GM19455 (cell line): ENCODE measurements around the gene LIME1.
A peak's percentile ranks its signal among the peaks of the same experiment; 100 is the strongest.

Source experiments
- ATAC-seq: cut with Tn5 transposase; IDR thresholded peaks from one replicate; pipeline ENCODE4 v1.9.1; 2021; ENCODE audit not compliant: unreplicated experiment

LIME1 gene

DNA sequence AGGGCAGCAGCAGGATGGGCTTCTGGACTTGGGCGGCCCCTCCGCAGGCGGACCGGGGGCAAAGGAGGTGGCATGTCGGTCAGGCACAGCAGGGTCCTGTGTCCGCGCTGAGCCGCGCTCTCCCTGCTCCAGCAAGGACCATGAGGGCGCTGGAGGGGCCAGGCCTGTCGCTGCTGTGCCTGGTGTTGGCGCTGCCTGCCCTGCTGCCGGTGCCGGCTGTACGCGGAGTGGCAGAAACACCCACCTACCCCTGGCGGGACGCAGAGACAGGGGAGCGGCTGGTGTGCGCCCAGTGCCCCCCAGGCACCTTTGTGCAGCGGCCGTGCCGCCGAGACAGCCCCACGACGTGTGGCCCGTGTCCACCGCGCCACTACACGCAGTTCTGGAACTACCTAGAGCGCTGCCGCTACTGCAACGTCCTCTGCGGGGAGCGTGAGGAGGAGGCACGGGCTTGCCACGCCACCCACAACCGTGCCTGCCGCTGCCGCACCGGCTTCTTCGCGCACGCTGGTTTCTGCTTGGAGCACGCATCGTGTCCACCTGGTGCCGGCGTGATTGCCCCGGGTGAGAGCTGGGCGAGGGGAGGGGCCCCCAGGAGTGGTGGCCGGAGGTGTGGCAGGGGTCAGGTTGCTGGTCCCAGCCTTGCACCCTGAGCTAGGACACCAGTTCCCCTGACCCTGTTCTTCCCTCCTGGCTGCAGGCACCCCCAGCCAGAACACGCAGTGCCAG is 39.7 kb upstream of the LIME1 start, which contains the start of gene TNFRSF6B:
TNFRSF6B (plus strand) TSS at position 25 of the 729 bp plus-strand sequence; CDS start at position 141, 116 bp downstream.
- ATAC-seq, result no peak

DNA sequence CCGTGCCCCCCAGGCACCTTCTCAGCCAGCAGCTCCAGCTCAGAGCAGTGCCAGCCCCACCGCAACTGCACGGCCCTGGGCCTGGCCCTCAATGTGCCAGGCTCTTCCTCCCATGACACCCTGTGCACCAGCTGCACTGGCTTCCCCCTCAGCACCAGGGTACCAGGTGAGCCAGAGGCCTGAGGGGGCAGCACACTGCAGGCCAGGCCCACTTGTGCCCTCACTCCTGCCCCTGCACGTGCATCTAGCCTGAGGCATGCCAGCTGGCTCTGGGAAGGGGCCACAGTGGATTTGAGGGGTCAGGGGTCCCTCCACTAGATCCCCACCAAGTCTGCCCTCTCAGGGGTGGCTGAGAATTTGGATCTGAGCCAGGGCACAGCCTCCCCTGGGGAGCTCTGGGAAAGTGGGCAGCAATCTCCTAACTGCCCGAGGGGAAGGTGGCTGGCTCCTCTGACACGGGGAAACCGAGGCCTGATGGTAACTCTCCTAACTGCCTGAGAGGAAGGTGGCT is 39.1 kb upstream of the LIME1 start:
- ATAC-seq, result no peak

DNA sequence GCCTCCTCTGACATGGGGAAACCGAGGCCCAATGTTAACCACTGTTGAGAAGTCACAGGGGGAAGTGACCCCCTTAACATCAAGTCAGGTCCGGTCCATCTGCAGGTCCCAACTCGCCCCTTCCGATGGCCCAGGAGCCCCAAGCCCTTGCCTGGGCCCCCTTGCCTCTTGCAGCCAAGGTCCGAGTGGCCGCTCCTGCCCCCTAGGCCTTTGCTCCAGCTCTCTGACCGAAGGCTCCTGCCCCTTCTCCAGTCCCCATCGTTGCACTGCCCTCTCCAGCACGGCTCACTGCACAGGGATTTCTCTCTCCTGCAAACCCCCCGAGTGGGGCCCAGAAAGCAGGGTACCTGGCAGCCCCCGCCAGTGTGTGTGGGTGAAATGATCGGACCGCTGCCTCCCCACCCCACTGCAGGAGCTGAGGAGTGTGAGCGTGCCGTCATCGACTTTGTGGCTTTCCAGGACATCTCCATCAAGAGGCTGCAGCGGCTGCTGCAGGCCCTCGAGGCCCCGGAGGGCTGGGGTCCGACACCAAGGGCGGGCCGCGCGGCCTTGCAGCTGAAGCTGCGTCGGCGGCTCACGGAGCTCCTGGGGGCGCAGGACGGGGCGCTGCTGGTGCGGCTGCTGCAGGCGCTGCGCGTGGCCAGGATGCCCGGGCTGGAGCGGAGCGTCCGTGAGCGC is 38.5 kb upstream of the LIME1 start:
- no peak for ATAC-seq

DNA sequence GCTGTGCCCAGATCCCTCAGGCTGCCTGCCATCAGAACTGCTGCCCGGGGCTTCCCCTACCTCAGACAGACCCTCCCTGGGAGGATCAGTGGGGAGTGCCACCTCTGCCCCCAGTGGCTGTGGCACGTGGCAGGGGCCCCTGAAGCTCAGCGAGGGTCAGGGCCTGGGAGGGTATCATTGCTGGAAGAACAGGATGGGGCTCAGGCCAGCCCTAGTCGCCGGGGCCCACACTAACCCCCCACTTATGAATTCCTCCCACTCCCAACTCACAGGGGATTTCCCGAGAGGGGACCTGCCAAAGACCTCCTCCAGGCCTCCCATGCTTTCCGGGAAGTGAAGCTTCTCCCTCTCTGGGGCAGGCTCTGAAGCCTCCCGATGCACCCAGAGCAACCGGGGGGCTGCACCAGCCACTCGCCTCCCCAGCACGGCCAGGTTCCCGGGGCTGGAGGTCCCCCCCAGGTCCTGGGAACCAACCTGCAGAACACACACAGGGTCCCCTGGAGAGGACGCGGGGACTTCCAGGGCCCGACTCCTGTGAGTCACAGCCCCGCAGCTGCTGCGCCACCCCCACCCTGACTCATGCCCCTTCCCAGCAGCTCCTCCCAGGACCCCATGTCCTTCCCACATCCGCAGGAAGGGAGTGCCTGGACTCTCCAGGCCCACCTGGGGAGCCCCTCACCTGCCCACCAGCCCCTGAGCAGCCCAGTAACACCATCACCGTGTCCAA is 37.6 kb upstream of the LIME1 start:
- no peak for ATAC-seq

DNA sequence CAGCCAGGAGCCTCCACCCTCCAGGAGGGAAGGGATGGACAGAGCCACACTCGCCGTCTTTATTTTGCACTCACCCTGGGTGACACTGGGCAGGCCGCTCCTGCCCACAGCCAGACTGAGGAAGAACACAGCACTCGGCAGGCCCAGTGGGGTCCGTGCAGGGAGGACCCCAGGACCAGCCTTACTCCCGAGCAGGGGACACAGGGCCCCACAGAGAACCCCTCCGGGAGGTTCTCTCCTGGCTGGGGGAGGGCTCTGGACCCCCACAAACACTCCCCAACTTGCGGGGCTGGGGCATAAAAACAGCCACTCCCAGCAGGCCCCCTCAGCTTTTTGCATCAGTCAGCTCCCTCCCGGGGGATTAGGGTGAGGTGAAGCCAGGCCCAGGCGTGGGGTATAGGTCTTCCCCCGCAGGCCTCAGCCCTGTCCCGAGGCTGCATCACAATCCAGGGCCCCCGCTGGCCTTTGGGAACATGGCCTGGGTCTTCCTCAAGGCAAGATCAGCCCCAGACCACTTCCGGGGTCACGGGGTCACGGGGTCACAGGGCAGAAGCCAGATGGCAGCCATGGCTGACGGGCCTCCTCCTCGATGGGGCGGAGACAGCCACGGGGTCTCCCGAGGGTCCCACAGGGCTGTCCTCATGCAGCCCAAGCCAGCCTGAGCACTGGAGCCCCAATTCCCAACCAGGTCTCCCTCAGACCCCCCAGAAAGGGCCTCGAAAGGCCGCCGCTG is 36.8 kb upstream of the LIME1 start:
- no peak for ATAC-seq

DNA sequence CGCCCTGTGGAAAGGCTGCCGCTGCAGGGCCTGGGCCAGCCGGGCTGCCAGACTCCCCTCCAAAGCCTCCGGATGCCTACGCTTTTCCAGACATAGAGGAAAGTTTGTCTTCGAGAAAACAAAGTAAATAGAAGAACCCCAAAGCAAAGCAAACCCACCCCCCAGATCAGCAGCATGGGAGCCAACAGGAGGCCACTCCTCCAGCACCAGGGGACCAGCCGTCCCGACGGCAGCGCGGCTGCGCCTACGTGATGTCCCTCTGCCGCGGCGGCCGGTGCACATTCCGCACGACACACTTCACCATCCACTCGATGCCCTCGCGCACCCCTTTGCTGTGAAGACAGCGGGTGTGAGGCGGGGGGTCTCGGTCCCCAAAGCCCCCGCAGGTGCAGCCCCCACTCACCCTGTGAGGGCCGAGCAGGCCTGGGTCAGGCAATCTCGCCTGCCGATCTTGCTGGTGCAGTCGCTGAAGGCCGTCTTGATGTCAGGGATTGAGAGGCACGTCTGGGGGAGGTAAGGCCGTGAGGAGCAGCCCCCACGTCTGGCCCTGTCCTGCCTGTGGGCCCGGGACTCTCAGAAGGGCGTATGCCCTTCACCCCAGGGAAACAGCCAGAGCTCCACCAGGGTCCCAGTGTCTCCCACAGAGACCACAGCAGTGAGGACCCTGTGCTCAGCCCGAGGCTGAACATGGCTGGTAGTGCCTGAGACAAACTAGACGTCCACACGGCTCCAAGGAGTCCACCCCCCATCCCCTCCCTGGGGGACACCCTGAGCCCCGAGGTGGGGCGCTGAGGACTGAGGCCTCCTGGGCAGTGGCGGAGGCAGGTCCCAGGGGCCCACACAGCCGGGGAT is 36.0 kb upstream of the LIME1 start:
- ATAC-seq, result no peak

DNA sequence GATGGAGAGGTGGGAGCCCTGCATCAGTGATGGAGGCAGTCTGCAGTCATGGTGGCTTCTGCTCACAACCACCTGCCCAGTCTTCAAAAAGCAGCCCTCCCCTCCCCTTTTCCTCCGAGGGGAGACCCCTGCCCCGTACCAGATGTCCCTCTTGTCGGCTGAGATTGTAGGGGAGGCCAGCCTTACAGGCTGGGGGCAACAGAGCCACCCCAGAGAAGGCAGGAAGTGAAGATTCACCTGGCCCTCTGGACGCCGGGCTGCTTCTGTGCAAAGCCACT is 35.5 kb upstream of the LIME1 start:
- ATAC-seq, result no peak

DNA sequence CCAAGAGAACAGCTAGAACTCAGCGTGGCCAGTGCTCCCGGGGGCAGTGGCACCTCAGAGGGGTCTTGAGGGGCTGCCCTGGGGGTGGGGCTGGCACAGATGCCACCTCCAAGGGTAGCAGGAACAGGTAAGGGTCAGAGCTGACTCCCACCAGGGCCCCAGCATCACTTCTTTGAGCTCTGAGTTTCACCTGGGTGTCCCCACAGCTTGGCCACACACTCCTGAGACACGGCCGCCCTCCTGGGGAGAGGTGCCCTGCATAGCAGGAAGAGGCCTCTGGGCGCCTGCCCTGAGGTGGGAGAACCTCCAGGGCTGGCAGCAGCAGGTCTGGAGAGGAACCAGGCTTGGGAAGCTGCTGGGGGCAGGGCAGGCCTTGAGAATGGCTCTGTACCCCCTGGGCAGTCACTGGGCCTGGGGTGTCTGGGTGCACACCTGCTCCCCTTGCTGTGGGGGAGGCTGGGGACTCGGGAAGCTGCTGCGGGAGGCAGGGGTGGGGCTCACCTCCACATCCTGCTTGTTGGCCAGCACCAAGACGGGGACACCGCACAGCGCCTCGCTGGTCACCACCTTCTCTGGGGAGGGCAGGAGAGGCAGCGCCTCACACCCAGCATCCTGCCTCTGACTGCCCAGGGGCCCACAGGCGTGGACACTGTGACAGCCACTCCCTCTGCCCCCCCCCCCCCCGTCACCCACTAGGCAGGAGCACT is 35.0 kb upstream of the LIME1 start:
- ATAC-seq, result no peak

DNA sequence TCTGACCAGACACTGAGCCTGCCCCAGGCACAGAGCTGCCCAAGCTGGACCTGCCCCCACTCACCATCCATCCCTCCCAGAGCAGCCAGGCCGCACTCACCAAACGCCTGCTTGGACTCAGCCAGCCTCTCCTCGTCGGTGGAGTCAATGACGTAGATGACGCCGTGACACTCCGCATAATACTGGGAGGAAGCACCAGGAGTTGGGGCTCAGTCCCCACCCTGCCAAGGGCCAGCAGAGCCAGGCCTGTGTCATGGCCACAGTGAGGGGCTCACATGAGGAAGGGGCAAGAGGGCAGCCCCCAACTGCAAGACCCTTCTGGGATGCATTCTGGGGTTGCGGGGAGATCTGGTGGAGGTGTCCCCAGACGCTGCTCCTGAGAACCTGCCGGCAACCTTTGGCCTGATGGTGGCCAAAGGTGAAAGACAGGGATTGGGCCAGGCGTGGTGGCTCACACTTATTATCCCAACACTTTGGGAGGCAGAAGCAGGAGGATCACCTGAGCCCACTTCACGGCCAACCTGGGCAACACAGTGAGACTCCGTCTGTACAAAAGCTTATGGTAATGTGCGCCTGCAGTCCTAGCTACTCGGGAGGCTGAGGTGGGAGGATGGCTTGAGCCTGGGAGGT is 34.3 kb upstream of the LIME1 start:
- ATAC-seq, result no peak

DNA sequence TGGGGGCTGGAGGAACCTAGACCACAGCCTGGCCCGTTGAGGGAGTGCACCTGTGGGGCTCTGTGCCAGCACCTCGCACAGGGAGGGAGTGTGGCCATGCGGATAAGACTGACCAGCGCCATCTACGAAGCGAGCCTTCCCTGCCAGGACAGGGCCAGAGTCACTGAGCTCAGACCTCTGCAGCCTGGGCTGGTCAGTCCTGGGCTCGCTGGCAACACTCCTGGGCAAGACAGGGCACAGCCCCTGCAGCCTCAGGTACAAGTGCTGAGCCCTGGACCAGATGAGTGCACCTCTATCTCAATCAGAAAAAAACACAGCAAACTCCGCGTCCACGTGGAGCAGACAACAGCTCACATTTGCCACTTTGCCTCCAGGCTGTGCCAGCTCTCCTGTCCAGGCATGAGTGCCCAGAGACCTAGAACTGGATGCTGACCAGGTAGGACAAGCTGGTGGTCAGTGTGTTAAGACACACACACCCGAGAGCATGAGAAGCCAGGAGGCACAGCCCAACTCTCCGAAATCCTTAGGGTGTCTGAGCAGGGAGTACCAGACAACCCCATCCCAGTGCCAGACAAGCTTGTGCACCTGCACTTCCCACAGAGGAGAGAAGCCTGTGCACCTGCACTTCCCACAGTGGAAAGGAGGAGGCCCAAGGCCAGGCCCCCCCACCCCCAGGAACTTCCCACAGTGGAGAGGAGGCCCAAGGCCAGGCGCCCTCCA is 33.6 kb upstream of the LIME1 start:
- ATAC-seq, result no peak

DNA sequence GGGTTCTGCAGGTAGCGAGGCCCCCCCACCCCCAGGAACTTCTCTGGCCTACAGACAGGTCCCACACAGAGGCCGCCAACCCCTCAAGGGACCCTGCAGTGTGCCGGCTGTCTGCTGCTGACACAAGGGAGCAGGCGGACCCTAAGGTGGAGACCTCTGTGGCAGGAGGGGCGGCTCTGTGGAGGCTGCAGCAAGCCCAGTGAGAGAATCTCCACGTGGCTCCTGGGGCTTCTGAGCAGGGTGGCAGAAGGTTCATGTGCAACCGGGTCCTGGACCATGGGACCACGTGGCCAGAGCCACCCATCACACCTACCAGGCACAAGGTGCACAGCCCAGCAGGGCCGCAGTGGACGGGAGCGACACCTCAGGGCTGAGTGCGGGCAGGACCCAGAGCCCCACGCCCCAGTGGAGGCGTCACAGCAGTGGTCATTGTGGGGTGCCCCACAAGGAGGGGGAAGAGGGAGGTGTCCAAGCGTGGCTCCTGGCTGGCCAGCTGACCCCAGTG is 32.9 kb upstream of the LIME1 start:
- no peak for ATAC-seq

DNA sequence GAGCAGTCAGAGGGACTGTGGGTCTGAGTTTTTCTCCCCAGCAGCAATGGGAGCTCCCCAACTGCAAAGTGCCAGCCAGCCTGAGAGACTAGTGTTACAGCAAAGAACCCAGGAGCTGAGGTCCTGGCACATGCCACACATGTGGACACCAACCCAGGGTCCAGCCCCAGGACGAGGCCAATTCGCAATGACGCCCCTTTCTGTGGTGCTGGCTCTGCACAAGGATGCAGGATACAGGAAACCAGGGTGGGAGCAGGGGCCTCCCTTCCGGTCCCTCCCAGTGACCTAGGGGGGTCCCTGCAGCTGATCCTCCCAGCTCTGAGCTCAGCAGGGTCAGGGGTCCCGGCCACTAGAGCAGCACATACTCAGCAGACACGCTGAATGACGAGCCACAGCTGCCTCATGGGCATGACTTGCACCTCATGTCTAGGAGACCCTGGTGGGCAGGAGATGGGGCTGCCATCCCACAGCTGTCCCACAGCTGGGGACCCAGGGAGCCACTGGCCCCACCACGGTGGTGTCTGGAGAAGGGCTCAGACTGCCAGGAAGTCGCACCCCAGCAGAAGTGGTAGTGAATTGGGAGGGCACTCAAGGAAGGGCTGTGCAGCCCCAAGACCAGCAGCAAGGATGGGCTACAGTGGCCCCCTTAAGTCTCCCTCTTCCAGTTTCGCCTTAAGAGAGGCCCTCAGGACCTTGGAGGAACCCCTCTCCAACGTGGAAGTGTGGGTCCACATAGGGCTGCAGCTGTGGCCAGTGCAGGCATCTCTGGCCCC is 32.3 kb upstream of the LIME1 start:
- ATAC-seq, result no peak

DNA sequence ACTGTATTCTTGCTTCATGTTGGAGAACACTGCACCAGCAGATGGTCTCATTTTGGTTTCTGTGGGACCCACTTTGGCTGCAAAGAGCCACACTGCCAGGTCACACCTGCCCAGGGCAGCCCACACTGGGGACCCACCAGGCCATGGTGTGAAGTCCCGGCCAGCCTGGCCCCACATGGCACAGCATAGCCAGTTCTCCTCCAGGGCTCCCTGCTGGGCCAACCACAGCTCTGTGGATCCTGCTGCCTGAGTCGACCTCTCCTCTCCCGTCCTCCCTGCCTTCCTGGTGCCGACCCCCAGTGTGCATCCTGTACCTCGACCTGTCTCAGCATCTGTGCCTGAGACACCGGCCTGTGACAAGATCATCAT is 31.7 kb upstream of the LIME1 start:
- no peak for ATAC-seq

DNA sequence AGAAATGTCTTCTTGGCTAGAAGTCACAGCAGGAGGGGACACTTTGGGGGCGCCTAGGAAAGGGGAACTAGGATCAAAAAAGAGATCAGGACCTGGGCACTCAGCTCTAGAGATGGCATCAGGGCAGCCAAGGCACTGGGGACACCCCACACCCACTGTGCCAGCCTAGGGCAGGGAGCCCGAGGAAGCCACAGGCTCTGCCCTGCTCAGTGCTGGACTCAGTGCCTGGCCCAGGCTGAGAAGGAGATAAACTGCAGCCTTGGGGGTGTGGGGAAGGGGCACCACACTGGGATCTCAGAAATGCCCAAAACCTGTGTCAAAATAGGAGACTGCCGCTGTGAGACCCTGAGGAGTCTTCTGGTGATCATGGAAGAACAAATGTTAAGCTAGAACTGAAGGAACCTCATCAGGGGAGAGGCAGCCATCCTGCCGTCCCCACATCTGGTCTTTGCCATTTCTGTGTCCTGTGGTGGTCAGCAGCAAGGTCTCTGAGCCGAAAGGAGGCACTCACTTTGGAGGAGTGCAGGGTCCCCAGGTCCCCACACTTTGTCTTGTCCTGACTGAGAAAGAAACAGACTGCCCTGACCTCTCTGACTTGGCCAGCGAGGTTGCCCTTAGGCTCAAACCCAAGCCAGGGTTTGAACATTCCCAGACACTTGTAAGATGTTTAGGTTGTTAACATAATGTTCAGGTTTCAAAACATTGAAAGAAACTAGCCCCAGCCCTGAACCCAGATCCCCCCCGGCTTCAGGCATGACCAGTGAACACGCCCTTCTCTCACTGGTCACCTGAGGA is 31.0 kb upstream of the LIME1 start:
- ATAC-seq, result no peak

DNA sequence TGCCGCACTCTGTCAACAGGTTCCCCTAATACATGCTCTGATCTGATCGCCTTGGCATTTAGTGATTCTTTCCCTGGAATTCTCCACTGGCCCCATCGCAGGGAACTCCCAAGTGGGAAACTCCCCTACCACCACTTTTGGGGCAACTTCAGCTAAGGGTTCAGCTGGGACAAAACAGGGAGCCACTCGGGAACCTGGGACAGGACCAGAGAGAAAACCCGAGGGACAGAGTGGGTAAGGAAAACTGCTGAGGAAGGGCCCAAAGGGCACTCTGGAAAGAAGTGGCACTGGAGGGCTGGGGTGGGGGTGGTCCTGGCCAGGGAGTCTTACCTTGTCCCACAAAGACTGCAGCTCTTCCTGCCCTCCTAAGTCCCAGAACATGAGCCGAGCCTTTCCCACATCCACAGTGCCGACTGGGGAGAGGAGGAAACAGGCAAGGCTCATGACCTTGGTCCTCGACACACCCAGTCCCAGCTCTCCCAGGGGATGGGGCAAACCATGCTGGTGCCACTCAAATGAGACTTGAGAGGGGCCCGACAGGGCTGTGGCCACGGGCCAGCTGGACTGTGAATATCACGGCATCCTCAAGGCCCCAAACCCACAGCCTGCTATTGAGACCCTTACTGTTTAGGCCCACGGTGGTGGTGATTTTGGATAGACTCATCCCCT is 30.3 kb upstream of the LIME1 start:
- no peak for ATAC-seq

DNA sequence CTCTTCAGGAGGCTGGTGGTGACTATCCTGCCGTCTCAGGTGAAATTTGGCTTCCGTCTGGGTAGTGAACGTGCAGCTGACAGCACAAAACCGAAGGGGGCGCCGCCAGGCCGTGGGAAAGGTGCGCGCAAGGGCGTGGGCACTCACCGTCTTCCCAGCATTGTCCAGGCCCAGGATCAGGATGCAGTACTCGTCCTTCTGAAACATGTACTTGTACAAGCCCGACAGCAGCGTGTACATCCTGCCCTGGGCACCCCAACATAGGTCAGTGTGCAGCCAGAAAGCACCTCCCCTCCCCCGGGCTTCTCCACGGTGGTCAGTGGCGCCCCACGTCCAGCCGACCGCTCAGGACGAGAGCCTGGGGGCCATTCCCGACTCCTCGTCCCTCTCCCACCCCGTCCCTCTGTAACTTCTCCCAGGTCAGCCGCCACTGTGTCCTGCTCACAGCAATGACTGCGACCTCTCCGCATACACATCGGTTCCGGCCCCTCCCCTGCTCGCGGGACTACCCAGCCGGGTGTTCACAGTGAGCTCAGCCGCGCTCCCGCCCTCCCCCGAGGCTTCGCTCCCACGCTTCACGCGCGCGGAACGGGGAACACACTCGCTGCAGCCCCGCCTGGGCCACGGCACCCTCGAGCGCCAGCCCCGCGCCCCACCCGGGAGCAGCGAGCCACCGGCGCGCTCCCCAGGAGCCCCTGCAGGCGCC is 29.5 kb upstream of the LIME1 start:
- ATAC-seq, result peak; percentile 20
